ENCODE data around the gene C1S. TPM values are rescaled to one million over a fixed set of nuclear protein-coding genes. Genes with fewer than 3 reads are reported as not detected.

The C1S gene
- total and polyA plus RNA-seq, 2 of the 4 experiments (the other 2 are of a cell fraction), result 49.6 to 85.4 TPM

- in situ Hi-C loops (cut with MboI; ENCODE audit: low sequenced_read_pairs), result loop anchor here (10.0 kb wide), 1 partner anchor 174 kb away; the partner anchor contains the start of genes C12orf57 and RNU7-1
- H3K9ac ChIP-seq (ENCODE audit: low read depth, low read length), result no peak overlapping the region
Measured at GRCh38 chr12:7118881-7119280, 58.4 kb downstream of the C1S start.

More at GRCh38 chr12:7118881-7119280, 58.4 kb downstream of the C1S start:
- Histone ChIP-seq H3K9me1 (ENCODE audit: insufficient read depth, low read length) (no peaks in the 10 kb centered on the region), H3K9me3 (ENCODE audit: control insufficient read depth, insufficient read depth, low read length) (no peaks in the 10 kb centered on the region), H3K56ac (ENCODE audit: extremely low read depth, insufficient read depth, low read length) (no peak overlapping the region), H3K27me3 (ENCODE audit: control insufficient read depth, insufficient read depth, low read length) (no peaks in the 10 kb centered on the region), H4K91ac (ENCODE audit: insufficient read depth, low read depth, low read length) (no peak overlapping the region), H2AFZ (replicated peaks; ENCODE audit: low read length, poor library complexity) (no peak overlapping the region), H3K4me2 (ENCODE audit: low read depth, low read length) (no peak overlapping the region), H4K20me1 (ENCODE audit: insufficient read depth, low read length) (no peaks in the 10 kb centered on the region), H3K4me1 (ENCODE audit: control insufficient read depth, insufficient read depth, low read length) (no peaks in the 10 kb centered on the region), H4K8ac (ENCODE audit: low read depth in 2 of 2, low read length in 2 of 2) (no peak overlapping the region), H3K23ac (ENCODE audit: low read depth, low read length) (no peak overlapping the region), H2BK5ac (ENCODE audit: low read depth, low read length, poor library complexity, severe bottlenecking) (no peak overlapping the region), H4K5ac (ENCODE audit: low read depth, low read length) (no peak overlapping the region), H3K36me3 (ENCODE audit: control insufficient read depth, insufficient read depth, low read length) (peaks cover 41% of the 10 kb centered on the region), H3K79me1 (ENCODE audit: low read depth in 1 of 2, low read length in 2 of 2) (0 out of 4 replicates have a peak, but pooled peaks cover 0 to 2% of the 10 kb centered on the region in 2 experiments), H2AK9ac (replicated peaks; ENCODE audit: low read depth, low read length, poor library complexity) (no peak overlapping the region), H2BK20ac (ENCODE audit: low read depth, low read length) (no peak overlapping the region), H2BK120ac (ENCODE audit: low read depth, low read length) (no peak overlapping the region), H3K4me3 (ENCODE audit: insufficient read depth, low read depth, low read length) (no peak overlapping the region), H3K4ac (ENCODE audit: low read depth, low read length) (no peak overlapping the region), H2AK5ac (ENCODE audit: low read depth, low read length) (no peak overlapping the region), H3K27ac (ENCODE audit: insufficient read depth, low read length) (no peak overlapping the region), H2BK15ac (ENCODE audit: low read depth, low read length) (no peak overlapping the region), H3K14ac (replicated peaks; ENCODE audit: low read depth, low read length) (no peak overlapping the region), H3K18ac (ENCODE audit: low read depth, low read length) (no peak overlapping the region)
- ATAC-seq (ENCODE audit: low read depth), result no peak
- no peak for DNase-seq
- dilution Hi-C loops (cut with HindIII; ENCODE audit: low sequenced_read_pairs, unreplicated experiment), result no loop called here
- POLR2A ChIA-PET (ENCODE audit: unreplicated experiment), result no interaction called here
- CTCF ChIA-PET, result no interaction called here
- TF ChIP-seq CTCF (conservative IDR thresholded peaks at IDR 0.05; ENCODE audit: low read depth, low read length) (no peak), FOS (IDR thresholded peaks at IDR 0.05; ENCODE audit: low read depth, low read length) (no peak), MAFK (IDR thresholded peaks at IDR 0.05; ENCODE audit: low read depth, low read length) (no peak), NFE2L2 (IDR thresholded peaks at IDR 0.05; ENCODE audit: low read depth, low read length) (no peak), BHLHE40 (IDR thresholded peaks at IDR 0.05; ENCODE audit: low read depth, low read length) (no peak), CHD1 (IDR thresholded peaks at IDR 0.05; ENCODE audit: low read depth, low read length) (no peak)
- intact Hi-C loops (cut with micrococcal nuclease), result no loop called here
- WGBS, 2 experiments (ENCODE audit: extremely low coverage in 2 of 2, insufficient read length in 1 of 2), result no CpG with 5 or more reads among the region's 3 CpGs
- BruUV-seq (replicated peaks), result no TSS peak

All from IMR-90 (cell line).